ENCODE data around the gene FGFR1OP2. TPM values are rescaled to one million over a fixed set of nuclear protein-coding genes. Genes with fewer than 3 reads are reported as not detected.
A peak's percentile ranks its signal among the peaks of the same experiment; 100 is the strongest.

Gene FGFR1OP2
- total RNA-seq, 6 experiments from 2014 or later: 37.0 to 44.2 (median 39.5) TPM

DNA sequence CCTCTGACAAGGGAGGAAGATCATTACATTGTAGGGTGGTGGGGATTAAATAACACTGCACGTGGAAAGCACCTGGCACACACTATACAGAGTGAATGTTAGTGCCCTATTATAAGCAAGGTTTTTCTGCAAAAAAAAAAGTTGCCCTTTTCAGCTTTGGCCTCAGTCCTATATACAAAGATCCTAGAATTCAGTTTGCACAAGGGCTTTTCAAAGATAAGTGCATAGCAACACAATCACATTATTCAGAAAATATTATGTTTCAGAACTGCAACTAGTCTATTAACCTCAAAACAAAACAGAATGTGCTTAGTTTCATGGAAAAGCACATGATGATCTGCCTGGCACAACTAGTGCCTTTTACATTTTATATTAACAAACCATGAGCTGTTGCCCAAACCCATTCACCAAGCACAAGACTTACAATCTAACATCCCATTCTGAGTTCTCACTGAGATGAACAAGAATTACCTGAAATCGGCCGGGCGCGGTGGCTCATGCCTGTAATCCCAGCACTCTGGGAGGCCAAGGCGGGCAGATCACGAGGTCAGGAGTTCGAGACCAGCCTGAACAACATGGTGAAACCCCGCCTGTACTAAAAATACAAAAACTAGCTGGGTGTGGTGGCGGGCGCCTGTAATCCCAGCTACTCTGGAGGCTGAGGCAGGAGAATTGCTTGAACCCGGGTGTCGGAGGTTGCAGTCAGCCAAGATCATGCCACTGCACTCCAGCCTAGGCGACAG, 74.1 kb downstream of the FGFR1OP2 start:
- Mint-ChIP-seq H3K4me3 (peak overlapping the region; percentile 98), H3K36me3 (ENCODE audit: low read depth) (no peaks in the 10 kb centered on the region), H3K27me3 (ENCODE audit: insufficient read depth) (no peaks in the 10 kb centered on the region), H3K27ac (0 out of 2 replicates have a peak overlapping the region, but pooled peaks have one; percentile 9), H3K4me1 (ENCODE audit: low read depth) (peaks cover 57% of the 10 kb centered on the region), H3K9me3 (no peaks in the 10 kb centered on the region)
- TF ChIP-seq, protein P1, sequence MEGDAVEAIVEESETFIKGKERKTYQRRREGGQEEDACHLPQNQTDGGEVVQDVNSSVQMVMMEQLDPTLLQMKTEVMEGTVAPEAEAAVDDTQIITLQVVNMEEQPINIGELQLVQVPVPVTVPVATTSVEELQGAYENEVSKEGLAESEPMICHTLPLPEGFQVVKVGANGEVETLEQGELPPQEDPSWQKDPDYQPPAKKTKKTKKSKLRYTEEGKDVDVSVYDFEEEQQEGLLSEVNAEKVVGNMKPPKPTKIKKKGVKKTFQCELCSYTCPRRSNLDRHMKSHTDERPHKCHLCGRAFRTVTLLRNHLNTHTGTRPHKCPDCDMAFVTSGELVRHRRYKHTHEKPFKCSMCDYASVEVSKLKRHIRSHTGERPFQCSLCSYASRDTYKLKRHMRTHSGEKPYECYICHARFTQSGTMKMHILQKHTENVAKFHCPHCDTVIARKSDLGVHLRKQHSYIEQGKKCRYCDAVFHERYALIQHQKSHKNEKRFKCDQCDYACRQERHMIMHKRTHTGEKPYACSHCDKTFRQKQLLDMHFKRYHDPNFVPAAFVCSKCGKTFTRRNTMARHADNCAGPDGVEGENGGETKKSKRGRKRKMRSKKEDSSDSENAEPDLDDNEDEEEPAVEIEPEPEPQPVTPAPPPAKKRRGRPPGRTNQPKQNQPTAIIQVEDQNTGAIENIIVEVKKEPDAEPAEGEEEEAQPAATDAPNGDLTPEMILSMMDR (IDR thresholded peaks at IDR 0.05): no peak
- no peak for DNase-seq

DNA sequence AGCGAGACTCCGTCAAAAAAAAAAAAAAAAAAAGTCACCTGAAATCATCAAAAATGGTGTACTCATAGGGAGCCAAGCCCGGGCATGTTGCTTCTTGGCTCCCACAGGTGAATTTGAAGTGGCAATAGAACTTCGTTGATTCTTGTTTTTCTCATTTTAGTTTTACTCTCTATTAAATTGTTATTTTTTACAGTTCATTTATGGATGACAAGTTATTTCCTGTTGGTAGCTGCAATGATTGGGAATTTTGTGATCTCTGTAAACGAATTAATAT, 74.6 kb downstream of the FGFR1OP2 start:
- H3K27me3 Mint-ChIP-seq (ENCODE audit: insufficient read depth): no peaks in the 10 kb centered on the region
- H3K27ac Mint-ChIP-seq: peak overlapping the region; percentile 88; the same call in 1 of the 2 replicates
- H3K4me1 Mint-ChIP-seq (ENCODE audit: low read depth): peaks cover 57% of the 10 kb centered on the region

DNA sequence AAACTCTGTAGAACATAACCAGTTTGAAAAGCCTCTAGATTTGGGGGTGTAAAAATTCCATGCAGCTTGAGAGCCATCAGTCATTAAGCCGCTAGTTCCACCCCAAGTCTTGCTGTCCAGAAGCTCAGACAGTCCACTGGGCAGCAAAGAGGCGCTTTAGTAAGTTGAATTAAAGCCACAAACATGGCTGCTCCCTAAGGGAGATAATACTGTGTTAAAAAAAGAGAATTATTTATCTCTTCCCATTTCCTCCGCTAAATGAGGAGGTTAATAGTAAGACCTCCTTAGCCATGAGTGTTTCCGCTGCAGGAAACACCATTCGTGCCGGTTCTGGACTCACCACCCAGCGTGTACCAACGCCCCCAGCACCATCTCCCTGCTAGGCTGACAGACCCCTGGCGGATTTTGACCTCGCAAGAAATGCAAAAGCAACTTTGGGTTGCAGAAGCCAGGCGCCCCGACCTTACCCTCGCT, 75.4 kb downstream of the FGFR1OP2 start:
- Mint-ChIP-seq H3K27ac (peak overlapping the region; percentile 88), H3K27me3 (ENCODE audit: insufficient read depth) (no peaks in the 10 kb centered on the region), H3K36me3 (ENCODE audit: low read depth) (no peaks in the 10 kb centered on the region), H3K4me3 (peak overlapping the region; percentile 98), H3K4me1 (ENCODE audit: low read depth) (peaks cover 57% of the 10 kb centered on the region), H3K9me3 (no peaks in the 10 kb centered on the region)
- TF ChIP-seq, protein P1 (IDR thresholded peaks at IDR 0.05): no peak
- peak; percentile 39 for DNase-seq

More for the DNA sequence above, 74.6 kb downstream of the FGFR1OP2 start:
- Mint-ChIP-seq H3K4me3 (peak overlapping the region; percentile 98), H3K36me3 (ENCODE audit: low read depth) (no peaks in the 10 kb centered on the region), H3K9me3 (no peaks in the 10 kb centered on the region)
- DNase-seq: no peak
- TF ChIP-seq, protein P1 (IDR thresholded peaks at IDR 0.05): no peak

DNA sequence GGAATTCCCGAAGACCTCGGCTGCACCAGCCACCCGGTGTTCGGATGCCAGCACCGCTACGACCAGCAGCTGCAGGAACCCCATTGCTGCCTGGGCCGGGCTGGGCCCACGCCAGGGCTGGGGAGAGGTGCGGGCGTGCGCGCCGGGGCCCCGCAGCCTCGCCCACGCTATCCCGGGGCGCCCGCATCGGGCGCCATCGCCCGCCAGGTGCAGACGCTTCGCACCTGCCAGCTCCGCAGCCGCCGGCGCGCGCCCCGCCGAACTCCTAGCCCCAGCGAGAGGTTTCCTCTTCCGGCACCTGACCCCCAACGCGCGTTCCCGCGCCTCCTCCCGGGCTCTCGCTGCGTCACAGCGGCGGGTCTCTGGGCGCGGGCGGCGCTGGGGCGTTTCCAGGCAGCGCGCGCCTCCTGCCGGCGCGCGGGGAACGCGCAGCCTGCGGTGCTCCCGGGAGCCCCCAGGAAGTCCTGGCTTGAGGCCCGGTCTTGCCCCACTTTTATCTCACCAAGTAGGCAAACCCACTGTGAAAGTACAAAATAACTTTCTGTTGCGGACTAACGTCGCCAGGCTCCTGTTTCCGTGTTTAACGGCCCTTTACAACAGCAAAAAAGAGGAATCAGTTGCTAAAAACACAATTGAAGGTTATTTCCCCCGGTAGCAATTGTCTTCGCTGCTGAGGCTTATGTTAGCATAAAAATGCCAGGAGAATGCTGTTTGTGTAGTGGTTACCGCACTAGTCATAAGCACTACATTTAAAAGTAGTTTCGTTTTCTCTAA, 76.0 kb downstream of the FGFR1OP2 start, which contains the start of gene TM7SF3:
Gene TM7SF3 (minus strand): TSS at position 300 of the 774 bp plus-strand sequence. CDS start 216 bp downstream, at position 84.
- DNase-seq: peak; percentile 77
- H3K27me3 Mint-ChIP-seq (ENCODE audit: insufficient read depth): no peaks in the 10 kb centered on the region
- peak within 1 kb of the TSS; percentile 98 for H3K4me3 Mint-ChIP-seq
- TF ChIP-seq, protein P1 (IDR thresholded peaks at IDR 0.05): peak; percentile 95
- peak within 1 kb of the TSS; percentile 88 for H3K27ac Mint-ChIP-seq
- H3K36me3 Mint-ChIP-seq (ENCODE audit: low read depth): no peaks in the 10 kb centered on the region
- no peaks in the 10 kb centered on the region for H3K9me3 Mint-ChIP-seq
- peaks cover 57% of the 10 kb centered on the region for H3K4me1 Mint-ChIP-seq (ENCODE audit: low read depth)

DNA sequence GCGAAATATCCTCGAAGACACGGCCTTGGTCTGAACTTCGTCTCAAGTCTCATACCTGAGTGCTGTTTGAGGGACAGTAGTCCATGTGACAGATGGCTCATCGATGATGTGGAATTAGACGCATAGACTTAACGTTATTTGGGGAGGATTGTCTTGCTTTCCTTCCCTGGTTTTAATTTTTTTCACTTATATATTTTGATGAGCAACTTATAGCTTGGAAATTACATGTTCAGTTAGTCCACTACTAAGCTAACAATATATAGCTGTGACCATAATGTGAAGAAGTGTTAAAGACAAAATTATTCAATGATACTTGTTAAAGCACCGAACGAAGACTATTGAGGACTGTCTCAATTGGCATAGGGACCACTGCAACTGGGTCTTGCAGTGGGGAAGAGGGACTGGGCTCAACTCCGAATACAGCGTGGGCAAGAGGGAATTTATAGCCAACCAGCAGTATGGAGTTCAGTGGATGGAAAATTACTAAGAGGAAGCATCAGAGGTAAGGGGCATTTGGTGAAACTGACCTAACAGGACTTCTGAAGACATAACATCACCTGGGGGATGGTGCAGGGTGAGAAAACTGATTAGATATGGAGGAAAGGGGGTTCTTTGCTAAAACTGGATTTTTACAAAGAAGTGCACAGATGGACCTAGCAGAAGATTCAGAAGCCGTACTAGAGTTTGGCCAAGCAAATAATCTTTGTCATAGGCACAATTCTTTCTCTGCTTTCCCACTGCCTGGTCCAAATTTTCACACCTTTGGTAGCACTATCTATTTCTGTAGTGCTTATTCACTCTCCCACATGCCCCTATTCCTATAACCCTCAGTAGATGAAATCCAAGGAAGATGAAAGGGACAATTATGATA, 76.8 kb downstream of the FGFR1OP2 start:
- TF ChIP-seq, protein P1 (IDR thresholded peaks at IDR 0.05): no peak
- DNase-seq: no peak
- Mint-ChIP-seq H3K27me3 (ENCODE audit: insufficient read depth) (no peaks in the 10 kb centered on the region), H3K27ac (peak overlapping the region; percentile 88), H3K9me3 (no peaks in the 10 kb centered on the region), H3K36me3 (ENCODE audit: low read depth) (no peaks in the 10 kb centered on the region), H3K4me1 (ENCODE audit: low read depth) (peaks cover 49% of the 10 kb centered on the region), H3K4me3 (peak overlapping the region; percentile 98)
